ENCODE measurements around the gene EML6.

- TF ChIP-seq CTCF (conservative IDR thresholded peaks at IDR 0.05; ENCODE audit: low read depth in 2 of 2) = no peak
- TF ChIP-seq REST (IDR thresholded peaks at IDR 0.05; ENCODE audit: unreplicated experiment) = no peak
- no peak for TF ChIP-seq EZH2phosphoT487 (IDR thresholded peaks at IDR 0.05; ENCODE audit: unreplicated experiment)
- no peak for TF ChIP-seq POLR2AphosphoS5 (IDR thresholded peaks at IDR 0.05; ENCODE audit: low read depth)
- TF ChIP-seq EZH2 (IDR thresholded peaks at IDR 0.05; ENCODE audit: low read depth, unreplicated experiment) = no peak
- no peak for TF ChIP-seq STAT1 (IDR thresholded peaks at IDR 0.05; ENCODE audit: unreplicated experiment)
- TF ChIP-seq JUNB (IDR thresholded peaks at IDR 0.05; ENCODE audit: unreplicated experiment) = no peak
Measured at GRCh38 chr2:54936766-54937165, 213.3 kb downstream of the EML6 start.

All from GM23338 (cell line).